HG03045 (cell line): Measurements from ENCODE around the gene CDC23.
"Not testable (repeated sequence)": the region's sequence is repeated elsewhere in the genome, so short reads cannot be mapped to it uniquely, and the experiment has no call there.

Source experiments
- ATAC-seq: cut with Tn5 transposase; IDR thresholded peaks from one replicate; pipeline ENCODE4 v1.9.1; 2021; ENCODE audit warnings: mild to moderate bottlenecking, moderate library complexity; ENCODE audit not compliant: unreplicated experiment

CDC23 gene

DNA sequence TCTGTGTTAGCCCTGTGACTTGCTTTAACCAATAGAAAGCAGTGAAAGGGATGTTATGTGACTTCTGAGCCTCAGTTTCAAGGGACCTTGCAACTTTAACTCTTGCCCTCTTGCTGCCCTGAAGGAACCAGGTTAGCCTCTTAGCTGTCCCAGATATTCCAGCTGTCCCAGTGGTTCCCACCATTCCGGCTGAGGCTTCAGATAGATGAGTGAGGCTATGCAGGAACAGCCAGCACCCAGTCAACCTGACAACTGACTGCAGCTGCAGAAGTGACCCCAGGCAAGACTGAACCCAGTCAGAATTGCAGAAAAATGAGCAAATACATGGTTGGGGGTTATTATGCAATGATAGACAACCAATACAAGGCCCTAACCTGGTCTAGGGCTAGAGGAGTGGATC lies 10.4 kb upstream of the CDC23 start:
- ATAC-seq: no peak

DNA sequence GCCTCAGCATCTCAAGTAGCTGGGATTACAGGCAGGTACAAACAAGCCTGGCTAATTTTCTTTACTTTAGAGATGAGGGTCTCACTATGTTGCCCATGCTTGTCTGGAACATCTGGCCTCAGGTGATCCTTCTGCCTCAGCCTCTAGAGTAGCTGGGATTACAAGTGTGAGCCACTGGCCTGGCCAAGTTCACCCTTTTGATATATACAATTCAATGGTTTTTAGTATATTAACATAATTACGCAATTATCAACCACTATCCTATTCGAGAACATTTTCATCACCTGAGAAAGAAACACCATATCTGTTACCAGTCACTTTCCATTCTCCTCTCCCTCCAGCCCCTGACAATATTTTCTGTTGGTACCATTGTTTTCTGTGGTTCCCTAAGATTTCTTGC lies 3.7 kb upstream of the CDC23 start:
- ATAC-seq: no peak

DNA sequence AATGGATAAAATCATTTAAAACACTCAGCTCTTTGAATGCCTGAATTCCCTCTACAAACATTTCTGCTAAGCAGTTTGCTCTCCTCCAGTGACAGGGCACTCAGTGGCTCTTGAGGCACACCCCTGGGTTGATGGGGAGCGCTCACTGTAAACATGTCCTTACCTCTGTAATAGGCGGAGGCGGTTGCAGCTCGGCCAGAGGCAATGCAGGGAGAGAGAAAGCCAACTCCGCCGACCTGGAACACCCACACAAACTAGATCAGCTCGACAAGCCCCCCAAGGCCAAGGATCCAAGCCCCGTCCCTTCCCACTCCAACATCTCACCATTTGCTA lies 329 bp downstream of the CDC23 start:
- ATAC-seq: peak; percentile 26

GRCh38 chr5:138210985-138211384 lies 2.1 kb downstream of the CDC23 start:
- ATAC-seq: no peak

DNA sequence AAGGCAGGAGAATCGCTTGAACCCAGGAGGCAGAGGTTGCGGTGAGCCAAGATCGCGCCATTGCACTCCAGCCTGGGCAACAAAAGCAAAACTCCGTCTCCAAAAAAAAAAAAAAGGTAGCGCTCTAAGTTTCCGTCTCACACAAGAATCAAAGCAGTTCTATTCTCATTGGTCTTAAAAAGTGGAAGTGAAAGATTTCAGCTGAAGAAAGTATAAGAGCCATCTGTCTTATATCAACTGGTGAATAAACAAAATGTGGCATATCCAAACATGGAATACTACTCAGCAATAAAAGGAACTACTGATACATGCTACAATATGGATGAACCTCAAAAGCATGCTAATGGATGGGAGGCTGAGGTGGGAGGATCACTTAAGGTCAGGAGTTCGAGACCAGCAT lies 19.3 kb downstream of the CDC23 start:
- not testable (repeated sequence) for ATAC-seq

- ATAC-seq: no peak
Observed at GRCh38 chr5:138192826-138193225, 20.3 kb downstream of the CDC23 start.

- ATAC-seq: no peak
Observed at GRCh38 chr5:138188626-138189025, 24.5 kb downstream of the CDC23 start.

DNA sequence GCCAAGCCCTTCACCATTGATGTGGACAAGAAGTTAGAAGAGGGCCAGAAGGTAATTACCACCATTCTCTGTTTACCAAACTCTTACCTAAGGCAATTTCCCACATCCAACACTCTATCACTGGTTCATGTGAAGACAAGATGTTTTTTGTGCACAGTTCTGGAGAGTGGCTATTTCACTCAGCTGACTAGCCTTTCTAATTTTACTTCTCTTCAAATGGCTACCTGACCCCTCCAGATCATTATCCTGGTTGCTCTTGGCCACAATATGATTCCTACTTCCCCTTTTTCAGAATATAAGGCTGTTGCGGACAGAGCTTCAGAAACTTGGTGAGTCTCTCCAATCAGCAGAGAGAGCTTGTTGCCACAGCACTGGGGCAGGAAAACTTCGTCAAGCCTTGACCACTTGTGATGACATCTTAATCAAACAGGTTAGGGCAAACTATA lies 27.1 kb downstream of the CDC23 start:
- no peak for ATAC-seq

GRCh38 chr5:138182808-138183207 lies 30.3 kb downstream of the CDC23 start:
- no peak for ATAC-seq

- ATAC-seq: no peak
Observed at GRCh38 chr5:138180841-138181240, 32.3 kb downstream of the CDC23 start.

GRCh38 chr5:138180183-138180782 lies 32.8 kb downstream of the CDC23 start:
- ATAC-seq: no peak

- ATAC-seq: peak; percentile 2
Observed at GRCh38 chr5:138179277-138179857, 33.8 kb downstream of the CDC23 start.

- ATAC-seq: peak; percentile 83
Observed at GRCh38 chr5:138178516-138179276, 34.4 kb downstream of the CDC23 start, which contains the start of the genes BRD8 and KIF20A. TSS of gene BRD8 (minus strand) at chr5:138178630. CDS start at chr5:138178614, 16 bp downstream. TSS of gene KIF20A (plus strand) at chr5:138179112. CDS start at chr5:138179681, 569 bp downstream.

DNA sequence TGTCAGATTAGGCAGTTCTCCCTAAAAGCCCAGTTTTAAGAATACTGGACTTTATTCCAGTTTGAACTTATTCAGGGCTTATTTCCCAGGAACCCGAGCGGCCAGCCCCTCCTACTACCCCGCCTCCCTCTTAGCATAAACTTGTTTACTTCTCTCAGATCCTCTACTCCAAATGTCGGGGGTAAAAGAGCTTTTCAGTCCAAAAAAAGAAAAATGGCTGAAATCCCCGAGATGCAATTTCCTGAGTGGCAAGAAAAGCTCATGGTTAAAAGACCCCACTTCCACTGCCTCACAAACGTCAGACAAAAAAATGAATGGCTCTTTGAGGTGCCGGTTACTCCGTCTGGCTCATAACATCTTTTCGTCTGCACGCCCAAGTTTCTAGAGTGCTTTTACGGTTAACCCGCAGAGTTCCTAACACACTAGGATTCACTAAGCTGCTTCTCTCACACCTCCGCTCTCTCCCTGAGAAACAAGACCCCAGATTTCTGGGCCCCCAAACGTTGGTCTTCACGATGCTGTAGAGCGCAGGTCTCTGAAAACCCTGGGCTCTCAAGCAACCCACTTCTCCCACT lies 35.1 kb downstream of the CDC23 start:
- peak; percentile 4 for ATAC-seq

- no peak for ATAC-seq
Observed at GRCh38 chr5:138170299-138170698, 42.8 kb downstream of the CDC23 start.

GRCh38 chr5:138169124-138169523 lies 44.0 kb downstream of the CDC23 start:
- ATAC-seq: no peak

GRCh38 chr5:138163721-138164120 lies 49.4 kb downstream of the CDC23 start:
- no peak for ATAC-seq

DNA sequence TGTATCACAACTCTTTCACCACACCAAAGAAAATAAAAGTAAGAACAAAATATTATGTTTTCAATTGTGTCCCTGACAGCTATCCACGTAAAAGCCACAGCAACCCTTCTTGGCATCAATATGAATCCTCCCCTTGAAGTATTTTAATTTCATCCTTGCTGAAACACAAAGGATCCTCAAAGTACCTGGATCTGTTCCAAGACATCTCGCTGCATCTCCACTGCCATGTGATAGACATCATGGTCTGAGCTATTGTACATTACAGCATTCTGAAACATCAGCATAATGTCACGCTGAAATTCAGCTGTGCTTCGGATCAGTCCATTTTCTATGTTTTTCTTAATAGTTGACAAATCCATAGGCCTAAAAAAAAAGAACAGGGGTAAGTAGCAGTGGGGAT lies 52.4 kb downstream of the CDC23 start:
- ATAC-seq: no peak

DNA sequence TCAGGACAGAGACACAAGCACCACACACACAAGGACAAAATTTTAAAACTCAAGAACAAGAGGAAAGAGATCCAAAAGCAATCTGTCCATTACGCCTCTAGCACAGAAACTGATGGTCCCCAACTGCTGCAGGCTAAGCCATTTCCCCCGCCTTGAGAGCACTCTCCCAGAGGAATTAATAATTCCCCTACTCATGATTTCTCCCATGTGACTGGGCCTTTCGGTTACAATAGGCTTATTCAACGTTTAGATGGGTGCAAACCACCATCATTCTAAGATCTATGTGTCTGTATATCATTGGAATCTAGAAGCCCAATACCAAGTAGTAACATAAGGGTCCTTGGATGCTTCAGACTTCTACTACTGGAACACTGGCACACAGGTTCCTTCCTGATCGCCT lies 53.5 kb downstream of the CDC23 start:
- no peak for ATAC-seq

GRCh38 chr5:138157626-138158025 lies 55.5 kb downstream of the CDC23 start:
- ATAC-seq: no peak

GRCh38 chr5:138155977-138156376 lies 57.1 kb downstream of the CDC23 start:
- ATAC-seq: not testable (repeated sequence)

DNA sequence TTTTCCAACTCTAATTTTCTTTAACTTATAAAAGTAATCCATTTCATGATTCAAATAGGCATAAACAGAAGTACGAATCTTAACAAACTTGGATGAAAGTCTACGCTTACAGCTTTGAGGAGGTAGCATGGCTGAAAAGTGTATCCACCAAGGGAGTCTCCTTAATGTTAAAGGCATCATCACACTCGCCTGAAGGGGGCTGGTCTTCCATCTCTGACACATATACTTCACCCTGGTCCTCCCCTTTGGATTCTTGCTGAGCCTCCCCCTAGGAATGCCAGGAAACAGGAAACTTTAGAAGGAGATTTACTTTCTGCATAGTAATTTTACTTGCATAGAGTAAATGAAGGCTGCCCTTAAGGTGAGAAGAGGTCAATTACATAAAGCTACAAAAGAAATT lies 63.6 kb downstream of the CDC23 start:
- no peak for ATAC-seq
